Fibroblast of lung (primary cell): ENCODE measurements around the gene ICAM2. TPM values are rescaled to one million over a fixed set of nuclear protein-coding genes. Genes with fewer than 3 reads are reported as not detected.
A peak's percentile ranks its signal among the peaks of the same experiment; 100 is the strongest.

Experiments
- DNase-seq, 2 donors: peaks; one replicate each; pipeline versions ENCODE4 v3.0.0 to v3.0.0-alpha.2; 2010; ENCODE audit warnings: low read depth in 2 of 2
- H2AFZ ChIP-seq: 2 replicates; pipeline ENCODE4 v1.5.1; 2012; ENCODE audit warnings: low read length, control low read depth, inconsistent platforms
- H3K27ac ChIP-seq: 2 replicates; pipeline ENCODE4 v1.5.1; 2011; ENCODE audit warnings: low read length, control low read depth; ENCODE audit not compliant: insufficient read depth
- H3K27me3 ChIP-seq: 2 replicates; pipeline ENCODE4 v1.5.1; 2011; ENCODE audit warnings: mild to moderate bottlenecking, low read length; ENCODE audit not compliant: control insufficient read depth, insufficient read depth
- H3K36me3 ChIP-seq: 2 replicates; pipeline ENCODE4 v1.5.1; 2011; ENCODE audit warnings: low read length; ENCODE audit not compliant: control insufficient read depth, insufficient read depth
- H3K4me1 ChIP-seq: 2 replicates; pipeline ENCODE4 v1.5.1; 2011; ENCODE audit warnings: low read length; ENCODE audit not compliant: control insufficient read depth, insufficient read depth; ENCODE audit errors: extremely low read depth
- H3K4me2 ChIP-seq: 2 replicates; pipeline ENCODE4 v1.5.1; 2011; ENCODE audit warnings: low read length, control low read depth; ENCODE audit not compliant: insufficient read depth; ENCODE audit errors: extremely low read depth
- H3K4me3 ChIP-seq, 4 experiments: fragments of 200-600 bp in 1 of 4; sonication (generic) in 1 of 4; replicated peaks in 1 of 4; 2 replicates each; pipeline ENCODE4 v1.5.1; 2011 to 2016; ENCODE audit warnings: low read length in 4 of 4, low read depth in 3 of 4, mild to moderate bottlenecking in 3 of 4, control low read depth in 2 of 4, inconsistent platforms in 1 of 4, mixed read lengths in 1 of 4; ENCODE audit not compliant: insufficient read depth in 1 of 4; ENCODE audit errors: control extremely low read depth in 1 of 4
- H3K79me2 ChIP-seq: 2 replicates; pipeline ENCODE4 v1.5.1; 2012; ENCODE audit warnings: mild to moderate bottlenecking, low read length, inconsistent platforms; ENCODE audit not compliant: control insufficient read depth, insufficient read depth
- H3K9ac ChIP-seq: 2 replicates; pipeline ENCODE4 v1.5.1; 2011; ENCODE audit warnings: mild to moderate bottlenecking, low read length, control low read depth; ENCODE audit not compliant: insufficient read depth
- H3K9me3 ChIP-seq: 2 replicates; pipeline ENCODE4 v1.5.1; 2012; ENCODE audit warnings: low read depth, low read length; ENCODE audit not compliant: control insufficient read depth, insufficient read depth
- H4K20me1 ChIP-seq: 2 replicates; pipeline ENCODE4 v1.5.1; 2011; ENCODE audit warnings: low read length; ENCODE audit not compliant: control insufficient read depth, insufficient read depth; ENCODE audit errors: extremely low read depth
- EZH2 ChIP-seq: IDR thresholded peaks from 2 replicates; pipeline ENCODE4 v1.5.1; 2012; ENCODE audit warnings: low read length, control low read depth, mild to moderate bottlenecking; ENCODE audit errors: missing control alignments
- polyA plus RNA-seq, 2 donors: library from polyadenylated mRNA; depleted of rRNA in 1 of 2; stranded (reverse) in 1 of 2; unstranded in 1 of 2; fragments of >200 nt; gene quantifications; 2 replicates each; pipeline ENCODE4 v1.2.1, GENCODE V29; 2011 to 2012; ENCODE audit warnings: missing spikeins in 1 of 2
- total RNA-seq: library from RNA; depleted of rRNA; stranded (reverse); fragments of >200 nt; gene quantifications from 2 replicates; pipeline ENCODE4 v1.2.1, GENCODE V29; 2014
- TF ChIP-seq, protein P1 (sequence below), 2 donors: IDR thresholded peaks in 1 of 2; conservative IDR thresholded peaks in 1 of 2; 1 replicate in 1 of 2; 2 replicates in 1 of 2; pipeline ENCODE4 v1.5.1; 2011 to 2012; ENCODE audit warnings: low read length in 2 of 2, control low read depth in 1 of 2, inconsistent platforms in 1 of 2, low read depth in 1 of 2, mild to moderate bottlenecking in 1 of 2

The ICAM2 gene
- total and polyA plus RNA-seq, 2 donors (not counting 1 experiment from before 2014, with no cell fraction given), result 1.1 to 3.5 TPM

DNA sequence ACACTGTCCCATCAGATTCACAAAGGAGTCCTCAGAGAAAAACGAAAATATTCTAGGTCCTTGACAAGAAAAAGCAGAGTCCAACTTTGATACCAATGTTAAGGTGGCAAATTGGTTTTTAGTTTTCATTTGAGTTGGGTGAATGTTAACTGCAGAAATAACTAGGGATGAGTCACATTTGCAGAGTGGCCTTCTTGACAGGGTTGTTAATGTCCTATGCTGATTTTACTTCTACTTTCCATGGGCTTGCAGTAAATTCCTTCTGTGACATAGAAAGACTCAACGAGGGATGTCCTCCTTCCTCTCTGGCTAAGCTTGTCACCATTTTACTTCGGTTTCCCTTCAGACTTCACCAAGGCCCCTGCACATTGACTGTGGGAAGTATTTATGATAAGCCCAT lies 47.2 kb upstream of the ICAM2 start:
- TF ChIP-seq, protein P1, sequence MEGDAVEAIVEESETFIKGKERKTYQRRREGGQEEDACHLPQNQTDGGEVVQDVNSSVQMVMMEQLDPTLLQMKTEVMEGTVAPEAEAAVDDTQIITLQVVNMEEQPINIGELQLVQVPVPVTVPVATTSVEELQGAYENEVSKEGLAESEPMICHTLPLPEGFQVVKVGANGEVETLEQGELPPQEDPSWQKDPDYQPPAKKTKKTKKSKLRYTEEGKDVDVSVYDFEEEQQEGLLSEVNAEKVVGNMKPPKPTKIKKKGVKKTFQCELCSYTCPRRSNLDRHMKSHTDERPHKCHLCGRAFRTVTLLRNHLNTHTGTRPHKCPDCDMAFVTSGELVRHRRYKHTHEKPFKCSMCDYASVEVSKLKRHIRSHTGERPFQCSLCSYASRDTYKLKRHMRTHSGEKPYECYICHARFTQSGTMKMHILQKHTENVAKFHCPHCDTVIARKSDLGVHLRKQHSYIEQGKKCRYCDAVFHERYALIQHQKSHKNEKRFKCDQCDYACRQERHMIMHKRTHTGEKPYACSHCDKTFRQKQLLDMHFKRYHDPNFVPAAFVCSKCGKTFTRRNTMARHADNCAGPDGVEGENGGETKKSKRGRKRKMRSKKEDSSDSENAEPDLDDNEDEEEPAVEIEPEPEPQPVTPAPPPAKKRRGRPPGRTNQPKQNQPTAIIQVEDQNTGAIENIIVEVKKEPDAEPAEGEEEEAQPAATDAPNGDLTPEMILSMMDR (conservative IDR thresholded peaks at IDR 0.05 in 1 of 2, IDR thresholded peaks at IDR 0.05 in 1 of 2; ENCODE audit: low read depth in 1 of 2, low read length in 2 of 2), result no peak
- no peak for TF ChIP-seq EZH2
- no peaks in the 10 kb centered on the region for H3K27me3 ChIP-seq
- H3K36me3 ChIP-seq, result peaks cover 2% of the 10 kb centered on the region
- H3K4me3 ChIP-seq, result no peak overlapping the region
- H3K4me2 ChIP-seq, result no peak overlapping the region
- H3K4me1 ChIP-seq, result no peaks in the 10 kb centered on the region
- no peak overlapping the region for H3K9ac ChIP-seq
- no peaks in the 10 kb centered on the region for H3K9me3 ChIP-seq
- no peak overlapping the region for H3K27ac ChIP-seq
- H3K79me2 ChIP-seq, result no peaks in the 10 kb centered on the region
- H2AFZ ChIP-seq, result no peak overlapping the region
- DNase-seq, result peak in 1 of 2 donors; percentile 13
- H4K20me1 ChIP-seq, result no peaks in the 10 kb centered on the region

DNA sequence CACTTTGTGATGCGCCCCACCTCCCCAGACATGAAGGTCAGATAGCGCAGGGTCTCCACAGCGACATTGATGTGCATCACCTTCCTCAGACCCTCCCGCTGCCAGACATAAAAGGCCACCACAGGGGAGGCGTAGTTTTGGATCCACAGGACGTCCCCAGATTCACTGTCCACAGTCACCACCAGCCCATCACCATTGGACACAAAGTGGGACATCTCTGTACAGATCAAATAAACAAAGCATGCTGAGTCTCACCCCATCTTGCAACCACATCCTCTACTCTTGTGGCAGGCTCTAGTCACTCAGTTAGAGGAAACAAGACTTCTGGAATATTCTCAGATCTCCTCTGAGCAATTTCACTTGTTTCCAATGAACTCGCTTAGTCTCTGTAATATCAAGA lies 46.3 kb upstream of the ICAM2 start:
- Histone ChIP-seq H3K9me3 (no peaks in the 10 kb centered on the region), H3K36me3 (peaks cover 2% of the 10 kb centered on the region), H3K79me2 (no peaks in the 10 kb centered on the region), H3K4me1 (no peaks in the 10 kb centered on the region), H4K20me1 (no peaks in the 10 kb centered on the region), H2AFZ (no peak overlapping the region), H3K4me2 (no peak overlapping the region), H3K27ac (no peak overlapping the region), H3K4me3 (no peak overlapping the region), H3K27me3 (no peaks in the 10 kb centered on the region), H3K9ac (no peak overlapping the region)
- TF ChIP-seq EZH2, result no peak
- TF ChIP-seq, protein P1 (conservative IDR thresholded peaks at IDR 0.05 in 1 of 2, IDR thresholded peaks at IDR 0.05 in 1 of 2; ENCODE audit: low read depth in 1 of 2, low read length in 2 of 2), result no peak
- DNase-seq, result no peak

DNA sequence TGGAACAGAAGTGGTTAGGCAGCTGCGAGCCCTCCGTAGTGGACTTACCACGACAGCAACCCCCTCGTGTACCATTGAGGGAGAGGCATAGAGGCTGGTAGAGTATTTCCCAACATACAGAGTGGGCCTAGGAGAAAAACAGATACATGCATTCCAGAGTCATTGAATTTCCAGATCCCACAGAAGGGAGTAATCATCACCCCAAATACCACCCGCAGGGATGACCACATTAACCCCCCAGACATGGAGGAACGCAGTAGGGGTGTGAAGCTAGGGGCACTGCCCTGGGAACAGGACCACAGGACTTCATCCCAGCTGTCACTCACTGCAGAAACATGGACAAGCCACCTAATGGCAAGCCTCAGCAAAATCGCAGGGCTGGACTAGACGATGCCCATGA lies 44.7 kb upstream of the ICAM2 start:
- Histone ChIP-seq H3K27ac (no peak overlapping the region), H3K4me1 (no peaks in the 10 kb centered on the region), H3K9me3 (no peaks in the 10 kb centered on the region), H2AFZ (no peak overlapping the region), H3K4me3 (no peak overlapping the region), H3K79me2 (no peaks in the 10 kb centered on the region), H3K4me2 (no peak overlapping the region), H3K27me3 (no peaks in the 10 kb centered on the region), H3K9ac (no peak overlapping the region), H3K36me3 (no peaks in the 10 kb centered on the region), H4K20me1 (no peaks in the 10 kb centered on the region)
- TF ChIP-seq EZH2, result no peak
- TF ChIP-seq, protein P1 (conservative IDR thresholded peaks at IDR 0.05 in 1 of 2, IDR thresholded peaks at IDR 0.05 in 1 of 2; ENCODE audit: low read depth in 1 of 2, low read length in 2 of 2), result no peak
- no peak for DNase-seq
